Activated CD4-positive, alpha-beta T cell treated with anti-CD3 and anti-CD28 coated beads, Interleukin-2, amount 10 ng/mL, durations not matched to agents 7 days and 5 days (primary cell): ENCODE results near the gene UCN2. TPM values are rescaled to one million over a fixed set of nuclear protein-coding genes. Genes with fewer than 3 reads are reported as not detected.
A peak's percentile ranks its signal among the peaks of the same experiment; 100 is the strongest.

ENCODE experiments used
- CTCF ChIA-PET: fragments of 350-600 bp; sonication (Branson Sonifier 250); formaldehyde crosslinking; loops from one replicate; lab custom pipeline; 2021; ENCODE audit warnings: antibody characterized with exemption; lab: Charles Lee
- POLR2A ChIA-PET: fragments of 350-600 bp; sonication (Branson Sonifier 250); formaldehyde crosslinking; loops from one replicate; lab custom pipeline; 2021; ENCODE audit warnings: antibody characterized with exemption; lab: Charles Lee
- DNase-seq: peaks from one replicate; pipeline ENCODE4 v3.0.0-alpha.2; 2020
- H3K27ac Mint-ChIP-seq: one replicate; pipeline ENCODE4 v1.8.0; 2021; ENCODE audit warnings: mild to moderate bottlenecking, moderate library complexity, mixed read lengths
- H3K27me3 Mint-ChIP-seq: one replicate; pipeline ENCODE4 v1.8.0; 2021; ENCODE audit warnings: mixed read lengths
- H3K36me3 Mint-ChIP-seq: one replicate; pipeline ENCODE4 v1.8.0; 2021; ENCODE audit warnings: low read depth, mixed read lengths
- H3K4me1 Mint-ChIP-seq: one replicate; pipeline ENCODE4 v1.8.0; 2021; ENCODE audit warnings: mixed read lengths
- H3K4me3 Mint-ChIP-seq: one replicate; pipeline ENCODE4 v1.8.0; 2021; ENCODE audit warnings: mild to moderate bottlenecking, moderate library complexity, mixed read lengths
- H3K9me3 Mint-ChIP-seq: one replicate; pipeline ENCODE4 v1.8.0; 2021; ENCODE audit warnings: mixed read lengths
- total RNA-seq, 2 experiments: library from RNA; stranded (reverse); gene quantifications; one replicate each; pipeline ENCODE4 v1.2.3, GENCODE V29; 2021

The UCN2 gene
- total RNA-seq, 2 experiments from 2014 or later, result not detected

- CTCF ChIA-PET, result interaction anchor here (0.7 to 1.6 kb wide), 2 partner anchors 18 to 324 kb away, joined by 3 read pairs; no protein-coding TSS in a partner anchor
- Mint-ChIP-seq H3K27ac (no peak overlapping the region), H3K9me3 (no peaks in the 10 kb centered on the region)
Observed at GRCh38 chr3:48565591-48566400, 2.2 kb upstream of the UCN2 start.

DNA sequence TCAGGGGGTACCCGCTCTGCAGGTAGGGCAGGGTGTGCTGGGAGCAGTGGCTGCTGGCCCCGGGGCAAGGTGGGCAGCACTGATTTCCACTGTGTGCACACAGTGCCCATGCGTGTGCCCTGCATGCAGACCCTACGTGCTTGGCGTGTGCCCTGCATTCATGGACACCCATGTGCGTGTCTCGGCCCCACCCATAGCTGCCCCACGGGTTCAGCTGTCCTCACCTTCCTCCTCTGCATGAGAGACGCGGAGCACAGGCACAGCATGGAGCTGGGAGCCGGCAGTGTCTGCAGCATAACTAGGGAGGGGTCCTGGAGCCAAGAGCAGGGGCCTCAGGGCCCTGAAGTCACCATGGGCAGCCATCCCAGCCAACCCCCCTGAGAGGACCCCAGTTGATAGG lies 1.6 kb upstream of the UCN2 start:
- H3K9me3 Mint-ChIP-seq, result no peaks in the 10 kb centered on the region
- ChIA-PET CTCF (interaction anchor here (0.7 to 1.6 kb wide), 2 partner anchors 17 to 323 kb away, joined by 3 read pairs; no protein-coding TSS in a partner anchor), POLR2A (no interaction called here)
- H3K4me3 Mint-ChIP-seq, result no peak overlapping the region
- no peaks in the 10 kb centered on the region for H3K36me3 Mint-ChIP-seq
- peaks cover 22% of the 10 kb centered on the region for H3K4me1 Mint-ChIP-seq
- DNase-seq, result no peak
- no peak overlapping the region for H3K27ac Mint-ChIP-seq
- H3K27me3 Mint-ChIP-seq, result no peaks in the 10 kb centered on the region

More at GRCh38 chr3:48565591-48566400, 2.2 kb upstream of the UCN2 start:
- no peak for DNase-seq
- no peak overlapping the region for H3K4me3 Mint-ChIP-seq
- H3K4me1 Mint-ChIP-seq, result peaks cover 16% of the 10 kb centered on the region
- no peaks in the 10 kb centered on the region for H3K36me3 Mint-ChIP-seq
- H3K27me3 Mint-ChIP-seq, result no peaks in the 10 kb centered on the region
- POLR2A ChIA-PET, result no interaction called here

DNA sequence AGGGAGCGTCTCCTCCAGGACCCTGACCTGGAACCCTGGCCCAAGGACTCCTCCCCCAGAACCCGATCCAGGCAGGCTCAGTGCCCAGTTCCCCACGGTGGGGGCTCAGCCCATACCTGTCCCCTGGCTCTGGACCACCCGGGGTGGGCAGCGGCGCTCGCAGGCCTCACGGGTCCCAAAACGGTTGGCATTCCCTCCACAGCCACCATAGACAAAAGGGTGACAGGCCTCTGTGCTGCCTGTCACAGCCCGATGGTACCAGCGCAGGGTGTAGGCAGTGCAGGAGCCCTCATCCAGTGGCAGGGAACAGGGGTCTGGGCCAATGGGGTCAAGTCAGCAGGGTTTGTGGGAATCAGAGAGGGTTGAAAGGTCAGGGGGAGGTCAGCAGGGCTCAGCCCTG lies 1.1 kb upstream of the UCN2 start:
- Mint-ChIP-seq H3K9me3 (no peaks in the 10 kb centered on the region), H3K4me1 (peaks cover 25% of the 10 kb centered on the region)

GRCh38 chr3:48564022-48564421 lies 441 bp upstream of the UCN2 start:
- no peak overlapping the region for H3K4me3 Mint-ChIP-seq
- peaks cover 32% of the 10 kb centered on the region for H3K4me1 Mint-ChIP-seq
- H3K27ac Mint-ChIP-seq, result no peak overlapping the region
- POLR2A ChIA-PET, result no interaction called here
- no peak for DNase-seq
- no peaks in the 10 kb centered on the region for H3K9me3 Mint-ChIP-seq
- no peaks in the 10 kb centered on the region for H3K27me3 Mint-ChIP-seq
- H3K36me3 Mint-ChIP-seq, result no peaks in the 10 kb centered on the region
- CTCF ChIA-PET, result no interaction called here

More for the DNA sequence above, 1.1 kb upstream of the UCN2 start:
- H3K4me3 Mint-ChIP-seq, result no peak overlapping the region
- CTCF ChIA-PET, result interaction anchor here (0.7 kb wide), 1 partner anchor 17 kb away, joined by 3 read pairs; no protein-coding TSS in a partner anchor
- POLR2A ChIA-PET, result no interaction called here
- no peak for DNase-seq
- H3K36me3 Mint-ChIP-seq, result no peaks in the 10 kb centered on the region
- H3K27me3 Mint-ChIP-seq, result no peaks in the 10 kb centered on the region
- no peak overlapping the region for H3K27ac Mint-ChIP-seq

- Mint-ChIP-seq H3K4me3 (no peak overlapping the region), H3K36me3 (no peaks in the 10 kb centered on the region), H3K9me3 (no peaks in the 10 kb centered on the region), H3K27me3 (no peaks in the 10 kb centered on the region), H3K27ac (no peak overlapping the region), H3K4me1 (peaks cover 43% of the 10 kb centered on the region)
- no peak for DNase-seq
- CTCF ChIA-PET, result interaction anchor here (2.1 to 2.2 kb wide), 2 partner anchors 127 to 162 kb away, joined by 5 to 7 read pairs; no protein-coding TSS in a partner anchor
- POLR2A ChIA-PET, result no interaction called here
Observed at GRCh38 chr3:48562367-48563095, 1.1 kb downstream of the UCN2 start.

DNA sequence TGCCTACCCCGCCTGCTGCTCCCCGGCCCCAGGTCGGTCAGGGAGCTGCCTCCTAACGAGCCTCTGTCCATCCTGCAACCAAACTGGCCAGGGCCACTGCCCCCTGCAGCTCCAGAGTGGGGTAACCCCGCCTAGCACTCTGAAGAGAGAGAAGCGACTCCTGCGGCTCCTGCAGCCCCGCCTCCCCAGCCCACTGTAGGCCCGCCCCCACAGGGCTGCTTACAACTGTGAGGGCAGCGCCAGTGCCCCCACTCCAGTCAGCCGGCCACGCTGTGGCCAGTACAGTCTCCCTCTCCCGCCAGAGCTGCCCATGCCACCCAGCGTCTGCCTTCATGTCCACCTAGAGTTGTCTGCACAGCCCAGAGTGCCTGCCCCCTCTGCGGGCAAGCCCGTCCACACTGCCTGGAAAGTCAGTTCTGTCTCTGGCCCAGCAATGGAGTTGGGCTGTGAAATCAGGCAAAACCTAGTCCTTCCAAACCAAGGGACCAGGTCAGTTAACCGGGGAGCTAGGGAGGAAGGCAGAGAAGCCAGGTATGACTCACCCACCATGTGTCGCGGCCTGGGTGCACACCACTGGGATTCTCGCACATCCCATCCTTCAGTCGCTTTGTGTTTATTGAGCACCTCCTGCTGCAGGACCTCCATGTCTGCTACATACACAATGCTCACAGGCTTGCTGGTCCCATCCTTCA lies 2.4 kb downstream of the UCN2 start:
- POLR2A ChIA-PET, result no interaction called here
- Mint-ChIP-seq H3K27me3 (no peaks in the 10 kb centered on the region), H3K36me3 (no peaks in the 10 kb centered on the region), H3K4me1 (peaks cover 47% of the 10 kb centered on the region), H3K4me3 (no peak overlapping the region), H3K27ac (no peak overlapping the region), H3K9me3 (no peaks in the 10 kb centered on the region)
- DNase-seq, result no peak
- CTCF ChIA-PET, result interaction anchor here (0.6 to 3.5 kb wide), 8 partner anchors 8 to 160 kb away, joined by 3 to 13 read pairs (median 4); partner anchors contain the start of gene NCKIPSD

- H3K4me1 Mint-ChIP-seq, result peaks cover 46% of the 10 kb centered on the region
- no peaks in the 10 kb centered on the region for H3K9me3 Mint-ChIP-seq
- no peaks in the 10 kb centered on the region for H3K36me3 Mint-ChIP-seq
- no peak overlapping the region for H3K4me3 Mint-ChIP-seq
- H3K27ac Mint-ChIP-seq, result no peak overlapping the region
- ChIA-PET CTCF (interaction anchor here (0.6 to 3.5 kb wide), 7 partner anchors 9 to 160 kb away, joined by 3 to 13 read pairs (median 3); partner anchors contain the start of gene NCKIPSD), POLR2A (no interaction called here)
- no peaks in the 10 kb centered on the region for H3K27me3 Mint-ChIP-seq
- no peak for DNase-seq
Observed at GRCh38 chr3:48560648-48561018, 2.9 kb downstream of the UCN2 start.

DNA sequence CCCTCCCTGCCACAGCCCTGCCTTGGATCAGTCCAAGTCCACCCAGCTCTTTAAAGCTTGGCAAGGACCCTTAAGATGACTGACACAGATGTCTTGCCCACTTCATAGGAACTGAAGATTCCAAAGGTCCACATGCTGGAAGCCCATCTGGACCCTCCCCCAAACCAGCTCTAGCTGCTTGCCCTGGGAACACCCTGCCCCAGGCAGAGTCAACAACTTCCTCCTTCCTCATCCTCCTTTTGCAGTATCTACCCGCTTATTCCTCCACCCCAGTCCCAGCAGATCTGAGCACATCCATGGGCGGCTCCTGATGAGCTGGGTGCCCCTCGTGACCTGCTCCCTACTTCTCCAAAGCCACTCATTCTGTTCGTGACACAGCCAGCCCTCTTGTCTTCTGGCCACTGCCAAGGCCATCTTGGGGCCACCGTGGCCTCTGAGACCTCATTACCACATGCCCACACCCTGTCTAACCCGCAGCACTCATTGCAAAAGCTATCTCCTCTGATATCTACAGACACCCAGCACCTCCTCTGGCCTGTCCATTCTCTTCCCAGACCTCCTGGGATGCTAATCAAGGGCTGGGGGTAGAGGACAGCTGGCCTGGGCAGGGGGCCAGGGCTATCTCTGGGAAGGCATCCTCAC lies 5.0 kb downstream of the UCN2 start:
- DNase-seq, result no peak
- Mint-ChIP-seq H3K27ac (peak overlapping the region; percentile 85), H3K4me3 (no peak overlapping the region), H3K9me3 (no peaks in the 10 kb centered on the region), H3K4me1 (peaks cover 60% of the 10 kb centered on the region), H3K27me3 (no peaks in the 10 kb centered on the region), H3K36me3 (no peaks in the 10 kb centered on the region)
- ChIA-PET CTCF (interaction anchor here (0.6 to 4.7 kb wide), 15 partner anchors 9 to 289 kb away, joined by 3 to 26 read pairs (median 7); partner anchors contain the start of genes CCDC51, SLC26A6 and TMA7), POLR2A (interaction anchor here (0.6 kb wide), 1 partner anchor 102 kb away, joined by 4 read pairs; no protein-coding TSS in a partner anchor)

- peak within 1 kb of the TSS; percentile 88 for H3K27ac Mint-ChIP-seq
- H3K27me3 Mint-ChIP-seq, result no peaks in the 10 kb centered on the region
- H3K4me1 Mint-ChIP-seq, result peaks cover 64% of the 10 kb centered on the region
- POLR2A ChIA-PET, result interaction anchor here (0.6 to 0.8 kb wide), 3 partner anchors 102 to 123 kb away, joined by 3 to 10 read pairs (median 9); partner anchors contain the start of genes CCDC51 and TMA7
- CTCF ChIA-PET, result interaction anchor here (0.9 to 4.7 kb wide), 15 partner anchors 8 to 288 kb away, joined by 3 to 26 read pairs (median 4); partner anchors contain the start of genes IP6K2 and SLC26A6
- H3K36me3 Mint-ChIP-seq, result no peaks in the 10 kb centered on the region
- peak; percentile 100 for DNase-seq
- peak within 1 kb of the TSS; percentile 78 for H3K4me3 Mint-ChIP-seq
- H3K9me3 Mint-ChIP-seq, result no peaks in the 10 kb centered on the region
Observed at GRCh38 chr3:48556796-48557626, 6.6 kb downstream of the UCN2 start, which contains the start of gene PFKFB4. Gene PFKFB4 (minus strand): TSS chr3:48556803. CDS start chr3:48556777, 26 bp downstream.

GRCh38 chr3:48555949-48556795 lies 7.4 kb downstream of the UCN2 start:
- DNase-seq, result no peak
- POLR2A ChIA-PET, result interaction anchor here (0.8 kb wide), 1 partner anchor 116 kb away, joined by 3 read pairs; the partner anchor contains the start of genes CCDC51 and TMA7
- peaks cover 62% of the 10 kb centered on the region for H3K4me1 Mint-ChIP-seq

More at GRCh38 chr3:48555949-48556795, 7.4 kb downstream of the UCN2 start:
- H3K9me3 Mint-ChIP-seq, result no peaks in the 10 kb centered on the region
- peak overlapping the region; percentile 78 for H3K4me3 Mint-ChIP-seq
- CTCF ChIA-PET, result interaction anchor here (0.6 to 5.4 kb wide), 18 partner anchors 7 to 653 kb away, joined by 3 to 28 read pairs (median 4); partner anchors contain the start of genes CCDC51, IP6K2, SLC26A6 and TMA7
- H3K36me3 Mint-ChIP-seq, result no peaks in the 10 kb centered on the region
- H3K27me3 Mint-ChIP-seq, result no peaks in the 10 kb centered on the region
- peak overlapping the region; percentile 88 for H3K27ac Mint-ChIP-seq
